Fibroblast of pulmonary artery (primary cell): ENCODE measurements around the gene OR10G3.

Experiments
- DNase-seq: peaks from one replicate; pipeline ENCODE4 v3.0.0-alpha.2; 2010; ENCODE audit warnings: low read depth
- H3K4me3 ChIP-seq: replicated peaks from 2 replicates; pipeline ENCODE4 v1.5.1; 2011; ENCODE audit warnings: low read depth, mild to moderate bottlenecking, control low read depth, low read length, moderate library complexity
- TF ChIP-seq, protein P1 (sequence below): IDR thresholded peaks from 2 replicates; pipeline ENCODE4 v1.5.1; 2011; ENCODE audit warnings: mild to moderate bottlenecking, control low read depth, low read length, inconsistent platforms; ENCODE audit errors: missing control alignments

OR10G3 gene

DNA sequence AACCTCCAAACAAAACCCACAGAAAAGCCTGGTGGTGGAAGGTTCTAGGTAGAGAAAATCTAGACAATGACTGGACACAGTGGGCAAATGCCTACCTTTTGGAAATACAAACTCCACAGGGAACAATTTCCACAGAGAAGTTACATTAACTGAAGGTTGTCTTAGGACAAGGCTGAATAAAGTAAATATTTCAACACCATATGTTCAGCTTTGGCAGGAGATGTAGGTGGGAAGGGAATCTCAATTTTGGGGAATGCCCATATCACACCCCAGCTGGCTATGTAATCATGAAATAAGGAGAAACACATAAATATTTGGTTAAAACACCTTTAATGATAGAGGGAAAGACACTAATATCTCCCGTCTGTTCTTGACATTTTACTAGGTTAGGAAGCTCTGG, 59.1 kb downstream of the OR10G3 start:
- no peak for DNase-seq
- no peak overlapping the region for H3K4me3 ChIP-seq
- TF ChIP-seq, protein P1, sequence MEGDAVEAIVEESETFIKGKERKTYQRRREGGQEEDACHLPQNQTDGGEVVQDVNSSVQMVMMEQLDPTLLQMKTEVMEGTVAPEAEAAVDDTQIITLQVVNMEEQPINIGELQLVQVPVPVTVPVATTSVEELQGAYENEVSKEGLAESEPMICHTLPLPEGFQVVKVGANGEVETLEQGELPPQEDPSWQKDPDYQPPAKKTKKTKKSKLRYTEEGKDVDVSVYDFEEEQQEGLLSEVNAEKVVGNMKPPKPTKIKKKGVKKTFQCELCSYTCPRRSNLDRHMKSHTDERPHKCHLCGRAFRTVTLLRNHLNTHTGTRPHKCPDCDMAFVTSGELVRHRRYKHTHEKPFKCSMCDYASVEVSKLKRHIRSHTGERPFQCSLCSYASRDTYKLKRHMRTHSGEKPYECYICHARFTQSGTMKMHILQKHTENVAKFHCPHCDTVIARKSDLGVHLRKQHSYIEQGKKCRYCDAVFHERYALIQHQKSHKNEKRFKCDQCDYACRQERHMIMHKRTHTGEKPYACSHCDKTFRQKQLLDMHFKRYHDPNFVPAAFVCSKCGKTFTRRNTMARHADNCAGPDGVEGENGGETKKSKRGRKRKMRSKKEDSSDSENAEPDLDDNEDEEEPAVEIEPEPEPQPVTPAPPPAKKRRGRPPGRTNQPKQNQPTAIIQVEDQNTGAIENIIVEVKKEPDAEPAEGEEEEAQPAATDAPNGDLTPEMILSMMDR, result no peak

DNA sequence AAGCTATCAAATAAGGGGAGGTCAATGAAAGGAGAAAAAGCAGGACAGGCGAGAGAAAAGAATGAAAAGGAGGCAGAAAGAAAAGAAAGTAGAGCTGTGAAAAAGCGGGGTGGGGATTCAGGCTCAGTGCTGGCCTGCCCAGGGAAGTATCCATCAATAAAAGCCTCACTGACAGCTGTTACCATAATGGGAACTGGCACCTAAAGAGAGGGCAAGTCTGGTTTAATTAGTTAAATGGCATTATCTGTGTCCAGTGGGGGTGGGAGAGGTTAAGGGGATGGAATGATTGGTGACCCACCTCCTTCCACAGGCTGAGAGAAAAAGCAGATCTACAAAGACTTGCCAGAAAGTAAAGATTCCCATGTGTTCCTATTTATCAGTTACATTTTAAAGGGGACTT, 61.2 kb downstream of the OR10G3 start:
- DNase-seq, result no peak
- TF ChIP-seq, protein P1, result no peak
- H3K4me3 ChIP-seq, result no peak overlapping the region
